HTERT RPE-1 (cell line): ENCODE measurements around the gene ESRRB.
"Not testable (repeated sequence)": the region's sequence is repeated elsewhere in the genome, so short reads cannot be mapped to it uniquely, and the experiment has no call there.

Source experiments
- in situ Hi-C: fragments of 300-500 bp; cut with MboI; formaldehyde crosslinking; loops from 4 replicates; pipeline ENCODE4 v1.14.3; 2020; ENCODE audit warnings: low sequenced_read_pairs

The ESRRB gene

GRCh38 chr14:76536636-76537035 is 160.7 kb downstream of the ESRRB start:
- in situ Hi-C loops, result not testable (repeated sequence)

GRCh38 chr14:76537906-76538647 is 162.1 kb downstream of the ESRRB start:
- in situ Hi-C loops, result no loop called here

GRCh38 chr14:76538648-76539008 is 162.7 kb downstream of the ESRRB start:
- in situ Hi-C loops, result no loop called here

- in situ Hi-C loops, result no loop called here
These were observed 163.2 kb downstream of the ESRRB start for GRCh38 chr14:76539130-76539529.

GRCh38 chr14:76541594-76542219 is 165.8 kb downstream of the ESRRB start:
- in situ Hi-C loops, result no loop called here

- in situ Hi-C loops, result no loop called here
These were observed 170.7 kb downstream of the ESRRB start for GRCh38 chr14:76546426-76547221.

- in situ Hi-C loops, result no loop called here
These were observed 171.9 kb downstream of the ESRRB start for GRCh38 chr14:76547831-76548230.

GRCh38 chr14:76550534-76550933 is 174.6 kb downstream of the ESRRB start:
- in situ Hi-C loops, result no loop called here

- in situ Hi-C loops, result no loop called here
These were observed 175.2 kb downstream of the ESRRB start for GRCh38 chr14:76551116-76551515.
